ENCODE results near the gene CAPN15.
"Not testable (repeated sequence)": the region's sequence is repeated elsewhere in the genome, so short reads cannot be mapped to it uniquely, and the experiment has no call there.

CAPN15 gene

GRCh38 chr16:507527-507926 lies 20.0 kb upstream of the CAPN15 start:
- not testable (repeated sequence) for DNase-seq

DNA sequence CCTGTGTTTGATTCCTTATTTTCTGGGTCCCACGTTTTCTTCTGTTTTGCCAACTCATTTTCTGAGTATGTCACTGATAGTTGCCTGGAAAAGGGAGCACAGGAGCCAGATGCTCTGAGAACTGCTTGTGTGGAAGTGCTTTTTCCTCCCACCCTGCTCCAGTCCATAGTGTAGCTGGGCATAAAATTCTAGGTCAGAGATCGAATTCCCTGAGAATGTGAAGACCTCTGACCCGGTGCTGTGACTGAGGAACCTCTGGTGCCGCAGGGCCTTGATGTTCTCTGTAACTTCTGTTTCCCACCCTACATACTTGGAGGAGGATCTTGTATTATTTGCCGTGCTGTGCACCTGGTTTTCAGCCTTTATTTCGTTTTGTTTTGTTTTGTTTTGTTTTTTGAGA lies 19.5 kb upstream of the CAPN15 start:
- DNase-seq = no peak

DNA sequence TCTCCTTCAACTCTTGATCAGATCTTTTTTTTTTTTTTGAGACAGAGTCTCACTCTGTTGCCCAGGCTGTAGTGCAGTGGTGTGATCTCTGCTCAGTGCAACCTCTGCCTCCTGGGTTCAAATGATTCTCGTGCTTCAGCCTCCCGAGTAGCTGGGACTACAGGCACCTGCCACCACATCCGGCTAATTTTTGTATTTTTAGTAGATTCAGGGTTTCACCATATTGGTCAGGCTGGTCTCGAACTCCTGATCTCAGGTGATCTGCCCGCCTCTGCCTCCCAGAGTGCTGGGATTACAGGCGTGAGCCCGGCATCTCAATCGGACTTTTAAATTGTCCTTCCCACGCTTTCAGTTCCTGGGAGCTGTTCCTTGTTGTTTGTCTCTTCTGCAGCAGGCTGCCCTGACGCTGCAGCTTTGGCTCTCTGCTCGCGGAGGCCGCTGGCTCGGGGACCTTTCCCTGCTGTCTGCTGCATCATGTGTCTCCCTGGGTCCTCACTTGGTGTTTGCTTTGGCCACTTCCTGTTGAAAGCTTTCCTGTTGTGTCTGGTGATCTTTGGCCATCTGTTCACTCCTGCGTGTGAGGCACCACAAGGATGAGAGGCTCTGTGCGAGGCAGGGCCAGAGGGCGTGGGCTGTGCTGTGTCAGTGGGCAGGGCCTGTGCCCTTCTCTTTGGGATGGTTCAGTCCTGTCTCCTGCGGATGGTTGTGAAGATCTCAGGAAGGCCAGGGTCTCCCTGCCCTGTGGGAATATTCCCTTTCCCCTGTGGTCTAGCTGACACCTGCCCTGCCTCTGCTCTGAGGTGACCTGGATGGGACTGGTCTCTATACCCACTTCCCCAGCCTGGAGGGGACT lies 18.4 kb upstream of the CAPN15 start:
- DNase-seq = no peak

GRCh38 chr16:510066-510825 lies 17.3 kb upstream of the CAPN15 start:
- DNase-seq = no peak

DNA sequence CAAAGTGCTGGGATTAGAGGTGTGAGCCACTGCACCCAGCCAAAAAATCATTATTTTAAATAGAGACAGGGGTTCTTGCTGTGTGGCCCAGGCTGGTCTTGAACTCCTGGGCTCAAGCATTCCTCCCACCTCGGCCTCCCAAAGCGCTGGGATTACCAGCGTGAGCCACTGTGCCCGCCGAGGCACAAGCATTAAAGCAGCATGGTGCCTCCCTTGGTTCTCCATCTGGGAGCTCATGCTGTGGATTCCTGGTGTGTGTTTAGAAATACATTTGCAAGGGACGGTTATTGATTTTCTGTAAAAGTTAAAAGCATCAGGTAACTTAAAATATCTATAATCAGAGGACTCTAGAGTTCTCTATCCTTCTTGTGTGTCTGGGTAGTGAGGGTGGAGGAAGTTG lies 14.7 kb upstream of the CAPN15 start:
- no peak for DNase-seq

GRCh38 chr16:513950-514349 lies 13.6 kb upstream of the CAPN15 start:
- no peak for DNase-seq

GRCh38 chr16:515175-515938 lies 12.2 kb upstream of the CAPN15 start:
- no peak for DNase-seq

- no peak for DNase-seq
Measured at GRCh38 chr16:515939-516226, 11.6 kb upstream of the CAPN15 start.

- DNase-seq = no peak
Measured at GRCh38 chr16:516301-516700, 11.2 kb upstream of the CAPN15 start.

DNA sequence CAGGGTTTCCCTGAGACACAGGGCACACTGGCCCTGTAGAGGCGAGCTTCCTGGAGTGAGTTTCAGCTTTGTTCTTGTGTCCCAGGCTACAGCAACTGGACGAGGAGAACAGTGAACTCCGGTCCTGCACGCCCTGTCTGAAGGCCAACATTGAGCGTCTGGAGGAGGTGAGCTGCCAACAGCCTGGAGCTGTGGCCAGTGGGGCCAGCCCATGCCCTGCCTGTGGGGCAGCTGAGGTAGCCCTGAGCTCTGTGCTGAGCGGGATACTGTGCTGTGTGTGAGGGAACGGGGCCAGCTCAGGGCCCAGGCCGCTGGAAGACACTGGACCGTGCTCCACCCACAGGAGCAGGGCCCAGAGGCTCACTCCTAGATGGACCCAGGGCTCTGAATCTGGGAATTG lies 8.7 kb upstream of the CAPN15 start:
- DNase-seq = no peak

GRCh38 chr16:519425-519824 lies 8.1 kb upstream of the CAPN15 start:
- no peak for DNase-seq

DNA sequence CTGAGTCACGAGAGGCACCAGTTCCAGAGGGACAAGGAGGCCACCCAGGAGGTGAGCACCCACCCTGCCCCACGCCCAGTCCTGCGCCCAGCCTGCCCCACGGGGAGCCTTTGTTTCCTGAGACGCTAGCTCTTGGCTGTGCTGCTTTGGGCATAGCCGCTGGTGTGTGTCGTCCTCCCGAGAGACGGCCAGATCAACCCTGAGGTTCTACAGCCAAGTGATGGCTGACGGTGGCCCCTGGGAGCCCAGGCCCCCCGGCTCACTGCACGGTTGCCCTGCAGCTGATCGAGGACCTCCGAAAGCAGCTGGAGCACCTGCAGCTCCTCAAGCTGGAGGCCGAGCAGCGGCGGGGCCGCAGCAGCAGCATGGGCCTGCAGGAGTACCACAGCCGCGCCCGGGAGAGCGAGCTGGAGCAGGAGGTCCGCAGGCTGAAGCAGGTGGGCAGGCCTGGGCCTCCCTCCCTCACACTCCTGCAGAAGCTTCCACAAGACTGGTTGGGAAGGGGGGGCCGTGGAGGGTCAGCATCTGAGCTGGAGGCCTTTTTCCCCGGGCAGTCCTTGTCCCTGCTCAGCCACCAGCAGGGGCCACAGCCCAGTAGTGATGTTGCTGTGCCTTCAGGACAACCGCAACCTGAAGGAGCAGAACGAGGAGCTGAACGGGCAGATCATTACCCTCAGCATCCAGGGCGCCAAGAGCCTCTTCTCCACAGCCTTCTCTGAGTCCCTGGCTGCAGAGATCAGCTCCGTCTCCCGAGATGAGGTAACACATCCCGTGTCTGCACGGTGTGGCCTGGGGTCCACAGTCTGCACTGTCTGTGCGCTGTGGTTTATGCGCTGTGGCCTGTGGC lies 7.4 kb upstream of the CAPN15 start:
- DNase-seq = no peak

DNA sequence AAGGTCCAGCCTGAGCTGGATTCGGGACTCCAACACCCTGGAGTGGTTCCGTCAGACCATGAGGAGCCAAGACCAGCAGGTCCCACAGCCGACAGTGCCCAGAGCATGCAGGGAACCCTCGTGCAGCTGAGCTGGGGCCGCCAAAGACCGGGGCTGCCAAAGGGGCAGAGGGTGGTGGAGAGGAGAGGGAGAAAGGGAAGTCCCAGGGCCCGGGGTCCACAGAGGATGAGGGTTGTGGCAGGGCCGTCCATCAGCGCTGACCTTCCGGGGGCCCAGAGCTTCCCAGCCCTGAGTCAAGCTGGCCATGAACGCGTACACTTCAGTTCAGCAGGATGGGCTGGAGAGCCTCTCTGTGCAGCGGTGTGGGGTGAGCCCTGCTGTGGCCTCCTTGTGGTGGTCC lies 6.7 kb upstream of the CAPN15 start:
- DNase-seq = no peak

- DNase-seq = no peak
Measured at GRCh38 chr16:521381-522210, 5.9 kb upstream of the CAPN15 start.

DNA sequence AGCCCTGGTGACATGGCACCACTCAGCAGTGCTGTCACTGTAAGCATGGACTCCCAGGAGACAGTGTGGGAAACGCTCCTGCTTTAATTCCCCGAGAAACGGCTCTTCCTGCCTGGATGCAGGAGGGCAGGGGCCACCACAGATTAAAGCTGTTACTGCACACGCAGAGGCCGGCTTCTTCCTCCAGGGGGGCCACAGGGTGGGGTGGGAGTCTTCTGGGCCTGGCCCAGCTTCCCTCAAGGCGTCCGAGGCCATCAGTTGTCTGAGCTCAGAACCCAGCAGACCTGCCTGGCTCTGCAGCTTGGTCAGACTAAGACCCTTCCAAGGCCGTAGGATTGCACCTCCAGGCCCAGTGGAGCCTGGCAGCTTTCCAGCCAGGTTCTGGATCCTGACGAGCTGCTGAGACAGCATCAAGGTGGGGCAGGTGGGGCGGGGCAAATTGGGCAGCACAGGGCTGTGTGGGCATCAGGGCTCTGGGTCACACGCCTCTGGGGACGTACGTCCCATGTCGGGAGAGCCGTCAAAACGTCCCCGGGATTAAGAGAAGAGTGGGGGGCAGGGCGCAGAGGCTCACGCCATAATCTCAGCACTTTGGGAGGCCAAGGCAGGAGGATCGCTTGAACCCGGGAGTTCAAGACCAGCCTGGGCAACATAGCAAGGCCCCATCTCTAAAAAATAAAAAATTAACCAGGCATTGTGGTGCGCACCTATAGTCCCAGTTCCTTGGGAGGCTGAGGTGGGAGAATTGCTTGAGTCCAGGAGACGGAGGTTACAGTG lies 5.0 kb upstream of the CAPN15 start:
- no peak for DNase-seq

DNA sequence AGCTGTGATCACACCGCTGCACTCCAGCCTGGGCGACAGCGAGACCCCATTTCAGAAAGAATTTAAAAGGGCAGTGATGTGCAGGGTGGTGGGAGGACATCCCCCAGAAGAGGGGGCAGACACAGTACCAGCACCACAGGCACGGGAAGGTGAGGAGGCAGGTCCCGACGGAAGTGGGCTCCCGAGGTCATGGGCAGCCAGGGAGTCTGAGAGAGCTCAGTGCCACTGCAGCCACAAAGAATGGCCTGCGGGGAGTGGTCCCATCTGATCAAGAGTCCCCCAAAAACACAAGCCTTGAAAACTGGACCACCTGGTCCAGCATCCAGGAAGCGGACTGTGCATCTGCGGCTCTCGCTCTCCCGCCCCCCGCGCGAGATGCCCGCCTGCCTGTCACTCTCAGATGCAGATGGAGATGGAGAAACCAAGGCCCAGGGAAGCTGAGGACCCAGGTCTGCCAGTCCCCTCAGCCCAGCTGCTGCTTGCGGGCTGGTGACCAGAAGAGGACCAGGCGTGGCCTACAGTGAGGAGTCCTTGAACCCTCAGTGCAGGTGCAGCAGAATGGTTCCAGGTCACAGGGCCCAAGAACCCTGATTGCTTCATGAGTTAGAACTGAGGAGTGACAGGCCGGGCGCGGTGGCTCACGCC lies 4.3 kb upstream of the CAPN15 start:
- no peak for DNase-seq

- no peak for DNase-seq
Measured at GRCh38 chr16:524274-525040, 3.1 kb upstream of the CAPN15 start.

- DNase-seq = no peak
Measured at GRCh38 chr16:525123-525519, 2.4 kb upstream of the CAPN15 start.

- peak; percentile 93 for DNase-seq
Measured at GRCh38 chr16:525520-526180, 1.9 kb upstream of the CAPN15 start.
